Activated CD4-positive, alpha-beta T cell treated with anti-CD3 and anti-CD28 coated beads for 4 hours (primary cell): ENCODE measurements around the gene ATP8A2.

Experiments
- DNase-seq, 2 donors: peaks; one replicate each; pipeline ENCODE4 v3.0.0-alpha.2; 2020

ATP8A2 gene

GRCh38 chr13:25868490-25868889 is 496.7 kb downstream of the ATP8A2 start:
- DNase-seq: no peak

DNA sequence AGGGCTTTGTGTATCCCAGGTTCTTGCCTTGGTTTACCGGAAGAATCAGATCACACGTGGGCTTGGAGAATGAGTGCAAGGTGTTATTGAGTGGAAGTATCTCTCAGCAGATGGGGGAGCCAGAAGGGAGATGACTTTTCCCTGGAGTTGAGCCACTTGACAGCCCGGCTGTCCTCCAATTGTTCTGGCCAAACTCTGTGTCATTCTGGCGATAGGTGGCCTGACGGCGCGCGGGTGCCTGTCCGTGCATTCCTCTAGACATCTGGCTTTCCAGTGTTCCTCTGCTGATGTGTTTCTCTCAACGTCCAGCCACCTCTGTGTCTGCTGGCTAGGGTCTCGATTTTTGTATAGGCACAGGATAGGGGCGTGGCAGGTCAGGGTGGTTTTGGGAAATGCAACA is 498.2 kb downstream of the ATP8A2 start:
- DNase-seq: no peak

- no peak for DNase-seq
These were observed 499.8 kb downstream of the ATP8A2 start for GRCh38 chr13:25871389-25872125.

DNA sequence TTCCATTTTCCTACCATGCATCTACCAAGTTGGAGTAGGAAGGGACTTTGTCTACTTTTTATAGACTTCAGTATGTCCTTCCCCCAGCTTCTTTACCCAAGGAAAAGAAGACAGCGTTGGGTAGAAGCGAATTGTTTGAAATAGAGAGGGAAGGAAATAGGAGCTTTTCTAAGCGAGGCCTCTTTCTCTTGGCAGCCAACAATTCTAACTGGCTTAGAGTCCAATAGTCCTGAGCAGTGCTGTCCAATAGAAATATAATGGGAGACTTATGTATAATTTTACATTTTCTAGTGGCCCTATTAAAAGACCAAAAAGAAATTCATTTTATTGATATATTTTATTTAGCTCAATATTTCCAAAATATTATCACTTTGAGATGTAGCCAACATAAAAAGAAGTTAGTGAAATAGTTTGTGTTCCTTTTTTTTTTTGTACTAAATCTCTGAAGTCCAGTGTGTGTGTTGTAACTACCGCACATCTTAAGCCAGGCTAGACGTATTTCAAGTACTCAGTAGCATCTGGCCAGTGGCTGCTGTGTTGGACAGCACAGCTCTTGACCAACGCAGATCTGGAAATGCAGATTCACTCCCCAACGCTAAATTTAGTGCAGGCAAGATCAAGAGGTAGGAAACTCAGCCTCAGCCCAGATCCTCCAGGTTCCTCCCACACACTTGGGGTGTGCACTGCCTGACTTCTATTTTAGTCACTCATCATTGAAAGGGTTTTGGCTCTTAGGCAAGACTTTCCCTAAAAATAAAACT is 500.9 kb downstream of the ATP8A2 start:
- peak in 1 of 2 donors; percentile 29 for DNase-seq

DNA sequence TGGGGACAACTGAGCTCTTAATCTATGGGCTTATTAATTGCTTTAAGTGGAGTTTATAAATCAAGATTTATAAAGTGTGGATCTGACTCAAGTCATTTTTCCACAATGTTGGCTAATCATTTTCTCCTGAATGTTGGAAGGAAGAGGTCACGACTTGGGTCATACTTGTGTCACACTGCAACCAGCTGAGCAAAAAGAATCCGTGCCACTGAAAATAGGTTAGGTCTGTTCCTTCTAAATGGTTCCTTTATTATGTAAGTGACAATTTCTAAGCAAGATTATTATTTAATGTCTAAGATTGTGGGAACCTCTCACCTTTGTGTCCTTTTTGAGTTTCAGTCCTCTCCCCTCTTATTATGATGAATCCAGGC is 501.5 kb downstream of the ATP8A2 start:
- DNase-seq: no peak

GRCh38 chr13:25874064-25874737 is 502.4 kb downstream of the ATP8A2 start:
- no peak for DNase-seq

DNA sequence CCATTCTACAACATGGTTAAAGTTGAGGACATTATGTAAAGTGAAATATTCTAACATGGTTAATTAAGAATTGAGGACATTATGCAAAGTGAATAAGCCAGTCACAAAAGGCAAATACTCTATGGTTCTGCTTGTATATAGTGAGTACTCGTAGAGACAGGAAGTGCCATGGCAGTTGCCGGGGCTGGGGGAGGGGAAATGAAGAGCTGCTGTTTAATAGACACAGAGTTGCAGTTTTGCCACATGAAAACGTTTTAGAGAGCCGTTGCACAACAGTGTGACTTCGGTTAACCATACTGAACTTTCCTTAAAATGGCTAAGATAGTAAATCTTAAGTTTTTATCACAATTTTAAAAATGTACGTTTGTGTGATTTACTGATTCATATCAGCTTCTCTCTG is 503.1 kb downstream of the ATP8A2 start:
- peak; percentile 55 to 60 for DNase-seq

- no peak for DNase-seq
These were observed 504.5 kb downstream of the ATP8A2 start for GRCh38 chr13:25876247-25876646.

- DNase-seq: no peak
These were observed 507.7 kb downstream of the ATP8A2 start for GRCh38 chr13:25879466-25879865.

GRCh38 chr13:25881136-25881926 is 509.6 kb downstream of the ATP8A2 start:
- DNase-seq: no peak

DNA sequence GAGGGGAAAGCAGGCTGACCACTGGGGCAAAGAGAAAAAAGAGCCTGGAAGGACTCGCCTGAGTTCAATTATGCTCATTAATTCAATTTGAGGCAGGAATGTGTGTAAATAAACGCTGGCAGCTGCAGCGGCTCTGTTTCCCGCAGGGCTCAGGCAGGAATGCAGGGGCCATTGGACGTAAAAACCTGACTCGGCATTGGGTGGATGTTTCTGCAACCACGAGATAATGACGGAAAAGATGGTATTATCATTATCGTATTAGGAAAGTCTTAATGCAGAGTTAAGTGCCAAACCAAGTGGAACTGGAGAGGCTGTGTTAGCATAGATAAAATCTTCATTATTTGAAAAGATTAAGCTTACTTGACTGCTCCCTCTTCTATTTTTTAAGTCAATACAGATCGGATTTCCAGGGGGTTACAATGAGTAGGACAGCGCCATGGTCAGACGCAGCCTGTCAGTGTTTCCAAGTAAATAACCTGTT is 510.2 kb downstream of the ATP8A2 start:
- DNase-seq: no peak

DNA sequence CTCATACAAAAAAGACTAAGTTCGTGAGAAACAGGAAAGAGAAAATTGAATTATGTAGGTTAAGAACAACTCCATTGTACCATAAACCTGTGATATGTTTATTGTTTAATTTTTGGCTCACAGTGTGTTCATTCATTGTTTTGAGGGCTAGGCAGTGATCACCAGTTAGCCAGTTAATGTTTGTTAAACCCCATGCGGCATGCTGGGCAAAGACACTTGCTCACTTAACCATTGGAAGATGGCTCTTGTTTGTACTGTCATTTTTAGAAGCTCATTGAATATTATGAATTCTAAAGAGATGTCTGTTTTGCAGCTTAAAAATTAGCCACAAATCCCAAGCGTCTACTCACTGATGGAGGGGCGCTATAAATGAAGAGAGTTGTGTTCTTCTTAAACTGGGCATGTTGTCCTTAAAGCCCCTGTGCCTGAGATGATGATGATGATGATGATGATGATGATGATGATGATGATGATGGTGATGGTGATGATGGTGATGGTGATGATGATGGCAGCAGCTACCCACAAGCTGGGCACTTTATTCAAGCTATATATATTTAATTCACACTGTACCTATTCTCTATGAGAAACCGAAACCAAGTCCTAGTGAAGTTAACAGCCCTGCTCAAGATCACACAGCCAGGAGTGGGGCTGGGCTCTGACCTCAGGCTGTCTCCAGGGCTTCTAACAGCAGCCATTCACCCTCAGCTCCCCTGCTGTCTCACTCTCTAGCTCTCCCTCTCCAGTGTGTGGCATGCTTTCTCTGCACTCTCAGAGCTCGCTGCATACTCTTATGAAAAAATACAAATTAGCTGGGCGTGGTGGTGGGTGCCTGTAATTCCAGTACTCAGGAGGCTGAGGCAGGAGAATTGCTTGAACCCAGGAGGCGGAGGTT is 510.9 kb downstream of the ATP8A2 start:
- no peak for DNase-seq

DNA sequence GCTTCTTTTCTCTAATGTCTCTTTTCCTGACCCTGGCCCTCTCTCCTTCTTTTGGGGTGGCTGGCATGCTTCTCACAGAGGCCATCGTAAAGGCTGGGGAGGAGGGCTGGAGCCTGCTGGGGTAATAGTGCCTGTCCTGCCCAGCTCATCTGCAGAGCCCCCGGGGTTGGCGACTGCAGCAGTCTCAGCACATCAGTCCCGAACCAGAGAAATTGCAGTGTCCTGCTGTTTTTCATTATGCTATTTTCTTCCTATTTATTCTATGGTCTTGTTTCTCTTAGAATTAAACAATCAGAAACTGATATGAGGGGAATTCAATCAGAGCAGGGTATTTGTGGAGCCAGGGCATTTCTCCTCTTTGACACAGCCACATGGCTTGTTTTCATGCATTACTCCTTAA is 513.6 kb downstream of the ATP8A2 start:
- no peak for DNase-seq

DNA sequence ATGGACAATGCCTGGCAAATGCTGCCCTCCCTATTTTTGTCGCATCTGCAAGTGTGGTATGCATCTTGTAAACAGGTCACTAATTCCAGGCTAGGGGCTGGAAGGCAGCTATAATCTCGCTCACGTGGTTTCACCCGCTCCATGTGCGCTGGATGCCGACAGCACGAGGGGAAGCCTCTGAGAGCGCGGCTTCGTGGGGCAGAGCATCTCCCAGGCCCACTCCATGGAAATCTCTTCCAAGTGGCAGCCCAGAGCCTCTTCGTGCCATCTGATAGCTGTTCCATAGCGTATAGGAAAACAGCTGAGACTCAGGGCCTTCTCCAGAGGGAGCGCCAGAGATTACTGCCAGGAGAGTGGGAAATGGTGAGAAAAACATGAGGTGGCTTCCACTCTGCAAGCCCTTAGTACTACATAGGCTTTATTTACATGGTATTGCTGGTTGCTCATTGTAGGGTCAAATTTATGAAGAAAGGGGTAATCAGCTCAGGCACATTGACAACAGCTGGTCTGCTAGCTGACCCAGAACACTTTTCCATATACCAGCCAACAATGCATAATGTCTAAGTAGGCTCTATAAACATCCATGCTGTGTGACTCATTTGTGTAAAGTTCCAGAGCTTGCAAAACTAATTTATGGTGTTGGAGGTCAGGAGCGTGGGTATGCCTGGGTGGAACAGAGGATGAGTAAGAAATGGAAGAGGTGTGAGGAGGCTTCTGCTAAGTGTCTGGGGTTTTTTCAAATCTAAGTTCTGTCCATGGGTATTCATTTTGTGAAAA is 514.9 kb downstream of the ATP8A2 start:
- DNase-seq: no peak

DNA sequence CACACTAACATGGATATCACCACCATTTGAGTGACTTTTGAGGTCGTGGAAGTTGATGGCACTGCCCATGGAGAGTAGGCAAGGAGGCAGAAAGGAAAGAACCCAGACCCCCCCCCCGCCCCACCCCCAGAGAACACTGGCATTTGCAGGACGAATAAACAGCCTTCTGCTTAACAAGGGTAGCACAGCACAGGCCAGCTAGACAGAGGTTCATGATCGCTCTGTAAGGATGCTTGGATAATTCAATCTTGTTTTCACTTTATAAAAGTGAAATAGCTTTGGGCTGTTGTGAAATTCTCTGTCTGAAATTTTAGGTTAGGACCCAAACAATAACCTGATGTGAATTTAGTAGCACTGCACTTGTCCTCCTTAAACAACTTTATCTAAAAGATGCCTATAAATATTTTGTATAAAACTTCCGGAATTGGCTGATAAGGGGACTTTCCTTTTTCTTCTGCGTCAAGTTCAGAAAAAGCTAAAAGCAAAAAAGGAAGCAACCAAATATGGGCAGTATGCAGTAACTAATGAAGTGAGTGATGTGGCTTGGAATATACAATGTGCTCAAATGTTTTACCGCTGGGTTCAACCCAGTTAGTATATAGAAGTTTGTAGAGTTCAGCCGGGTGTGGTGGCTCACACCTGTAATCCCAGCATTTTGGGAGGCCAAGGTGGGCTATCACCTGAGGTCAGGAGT is 516.3 kb downstream of the ATP8A2 start:
- DNase-seq: no peak

- DNase-seq: no peak
These were observed 519.0 kb downstream of the ATP8A2 start for GRCh38 chr13:25890671-25891212.

- no peak for DNase-seq
These were observed 527.2 kb downstream of the ATP8A2 start for GRCh38 chr13:25898991-25899390.

DNA sequence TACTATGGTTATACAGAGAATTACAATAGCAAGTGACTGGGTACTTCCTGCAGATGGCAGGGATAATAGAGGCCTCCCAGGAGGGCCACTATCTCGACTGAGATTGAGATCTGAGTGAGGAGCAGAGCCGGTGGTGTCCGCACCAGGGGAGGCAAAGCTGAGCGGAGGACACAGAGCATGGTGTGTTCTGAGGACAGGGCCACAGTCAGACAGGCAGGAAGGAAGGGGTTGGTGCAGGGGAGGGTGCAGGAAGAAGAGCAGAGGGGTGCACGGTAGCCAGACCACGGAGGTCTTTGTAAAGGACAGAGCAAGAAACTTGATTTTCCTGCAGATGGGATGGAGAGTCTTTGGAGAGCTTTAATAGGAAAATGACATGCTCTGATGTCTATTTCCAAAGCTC is 527.7 kb downstream of the ATP8A2 start:
- DNase-seq: no peak

DNA sequence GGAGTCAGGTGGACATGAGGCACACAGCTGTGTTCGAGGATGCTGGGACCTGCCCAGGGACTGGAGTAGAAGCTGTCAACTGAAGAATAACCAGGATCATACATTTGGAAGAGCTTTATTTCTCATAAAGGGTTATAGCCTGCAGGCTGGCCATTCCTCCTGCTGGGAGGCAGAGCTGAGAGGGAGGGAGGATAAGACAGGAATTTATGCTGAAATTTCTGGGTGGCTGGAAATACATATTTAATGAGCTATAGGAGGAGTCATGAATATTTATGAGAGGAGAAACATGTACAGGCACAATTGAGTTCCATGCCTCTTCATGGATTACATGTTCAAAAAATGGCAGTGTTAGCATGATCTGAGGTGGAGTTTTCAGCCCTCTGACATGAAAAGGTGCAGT is 528.2 kb downstream of the ATP8A2 start:
- DNase-seq: no peak
